Mesodermal cell (in vitro differentiated cells): Measurements from ENCODE around the gene KCTD6. TPM values are rescaled to one million over a fixed set of nuclear protein-coding genes. Genes with fewer than 3 reads are reported as not detected.

Source experiments
- H3K27ac ChIP-seq: 2 replicates; pipeline ENCODE4 v1.7.0; 2013; ENCODE audit warnings: mild to moderate bottlenecking, low read depth, low read length, moderate library complexity; ENCODE audit not compliant: severe bottlenecking
- H3K36me3 ChIP-seq: 2 replicates; pipeline ENCODE4 v1.7.1; 2013; ENCODE audit warnings: mild to moderate bottlenecking, low read length, moderate library complexity; ENCODE audit not compliant: control insufficient read depth, insufficient read depth
- H3K4me1 ChIP-seq: one replicate; pipeline ENCODE4 v1.7.1; 2013; ENCODE audit warnings: mild to moderate bottlenecking, low read length; ENCODE audit not compliant: insufficient read depth, control insufficient read depth, poor library complexity, severe bottlenecking
- H3K4me3 ChIP-seq: 2 replicates; pipeline ENCODE4 v1.7.0; 2013; ENCODE audit warnings: low read length, control low read depth, mild to moderate bottlenecking; ENCODE audit not compliant: insufficient read depth, poor library complexity, severe bottlenecking; ENCODE audit errors: extremely low read depth
- H3K9me3 ChIP-seq: 2 replicates; pipeline ENCODE4 v1.7.1; 2013; ENCODE audit warnings: mild to moderate bottlenecking, low read length, moderate library complexity; ENCODE audit not compliant: control insufficient read depth
- WGBS, 2 experiments: methylation state at CpG; one replicate each; pipeline ENCODE4 v1.1.5; 2013; ENCODE audit warnings: missing lambda C conversion rate in 2 of 2; ENCODE audit not compliant: insufficient coverage in 2 of 2; 5-methylcytosine and 5-hydroxymethylcytosine counted together
- polyA plus RNA-seq, 2 experiments: library from polyadenylated mRNA; stranded (reverse); fragments of 50-300 nt; gene quantifications; one replicate each; pipeline ENCODE4 v1.2.3, GENCODE V29; 2013

KCTD6 gene
- 19.6 TPM for polyA plus RNA-seq (2013, experiment 1 of 2)
- polyA plus RNA-seq (2013, experiment 2 of 2): 19.8 TPM

- WGBS, 2 experiments: 0 to 2% methylated on average over 59 to 64 of the region's 104 CpGs
- H3K36me3 ChIP-seq: no peaks in the 10 kb centered on the region
- H3K4me1 ChIP-seq: peaks cover 39% of the 10 kb centered on the region
- H3K9me3 ChIP-seq: no peaks in the 10 kb centered on the region
- H3K27ac ChIP-seq: peak within 1 kb of the TSS; percentile 45
- H3K4me3 ChIP-seq: peak within 1 kb of the TSS; percentile 71
These were observed at the start of gene KCTD6 for GRCh38 chr3:58491506-58492402. Gene KCTD6, plus strand, starts transcription at chr3:58492096. Its CDS starts 6,660 bp downstream, at chr3:58498756.

DNA sequence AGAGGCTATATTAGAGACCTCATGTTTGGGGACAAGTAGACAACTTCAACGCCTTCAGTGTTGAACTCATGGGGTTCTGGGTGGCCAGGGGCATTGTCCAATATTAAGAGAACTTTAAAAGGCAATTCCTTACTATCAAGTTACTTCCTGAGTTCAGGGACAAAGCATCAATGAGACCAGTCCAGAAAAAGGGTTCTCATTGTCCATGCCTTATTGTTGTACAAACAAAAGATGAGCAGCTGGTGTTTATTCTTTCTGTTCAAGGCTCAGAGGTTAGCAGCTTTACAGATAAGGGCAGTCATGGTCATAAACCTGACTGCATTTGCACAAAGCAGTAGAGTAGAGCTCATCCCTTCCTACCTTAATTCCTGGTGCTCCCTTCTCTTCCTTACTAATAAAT is 39.7 kb upstream of the KCTD6 start:
- Histone ChIP-seq H3K9me3 (peaks cover 24% of the 10 kb centered on the region), H3K36me3 (no peaks in the 10 kb centered on the region), H3K27ac (no peak overlapping the region), H3K4me3 (no peak overlapping the region), H3K4me1 (no peaks in the 10 kb centered on the region)
- WGBS, 2 experiments: no CpG with 5 or more reads among the region's 1 CpG

- WGBS, 2 experiments: 78 to 93% methylated on average over 2 of the region's 4 CpGs
- no peak overlapping the region for H3K4me3 ChIP-seq
- H3K9me3 ChIP-seq: peaks cover 10% of the 10 kb centered on the region
- H3K36me3 ChIP-seq: no peaks in the 10 kb centered on the region
- no peak overlapping the region for H3K27ac ChIP-seq
- no peaks in the 10 kb centered on the region for H3K4me1 ChIP-seq
These were observed 32.7 kb upstream of the KCTD6 start for GRCh38 chr3:58459160-58459559.

DNA sequence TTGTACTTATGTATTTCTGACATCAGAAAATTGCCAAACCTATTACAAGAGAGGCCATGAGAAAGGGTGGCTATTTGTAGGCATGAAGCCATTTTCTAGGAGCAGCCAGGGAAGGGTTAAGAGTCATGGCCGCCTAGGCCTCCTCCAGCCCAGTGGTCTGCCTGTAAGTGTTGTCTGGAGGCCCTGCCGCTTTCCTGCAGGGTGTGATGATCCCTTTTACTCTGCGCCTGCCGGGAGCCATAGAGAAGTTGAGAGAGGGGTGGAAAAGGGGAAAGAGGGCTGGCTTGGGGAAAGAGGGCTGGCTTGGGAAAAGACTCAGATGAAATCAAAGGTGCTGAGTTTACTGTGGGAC is 29.1 kb upstream of the KCTD6 start:
- WGBS, 2 experiments: 39 to 43% methylated on average over 4 of the region's 4 CpGs
- Histone ChIP-seq H3K36me3 (no peaks in the 10 kb centered on the region), H3K9me3 (no peaks in the 10 kb centered on the region), H3K27ac (no peak overlapping the region), H3K4me3 (no peak overlapping the region), H3K4me1 (no peaks in the 10 kb centered on the region)

DNA sequence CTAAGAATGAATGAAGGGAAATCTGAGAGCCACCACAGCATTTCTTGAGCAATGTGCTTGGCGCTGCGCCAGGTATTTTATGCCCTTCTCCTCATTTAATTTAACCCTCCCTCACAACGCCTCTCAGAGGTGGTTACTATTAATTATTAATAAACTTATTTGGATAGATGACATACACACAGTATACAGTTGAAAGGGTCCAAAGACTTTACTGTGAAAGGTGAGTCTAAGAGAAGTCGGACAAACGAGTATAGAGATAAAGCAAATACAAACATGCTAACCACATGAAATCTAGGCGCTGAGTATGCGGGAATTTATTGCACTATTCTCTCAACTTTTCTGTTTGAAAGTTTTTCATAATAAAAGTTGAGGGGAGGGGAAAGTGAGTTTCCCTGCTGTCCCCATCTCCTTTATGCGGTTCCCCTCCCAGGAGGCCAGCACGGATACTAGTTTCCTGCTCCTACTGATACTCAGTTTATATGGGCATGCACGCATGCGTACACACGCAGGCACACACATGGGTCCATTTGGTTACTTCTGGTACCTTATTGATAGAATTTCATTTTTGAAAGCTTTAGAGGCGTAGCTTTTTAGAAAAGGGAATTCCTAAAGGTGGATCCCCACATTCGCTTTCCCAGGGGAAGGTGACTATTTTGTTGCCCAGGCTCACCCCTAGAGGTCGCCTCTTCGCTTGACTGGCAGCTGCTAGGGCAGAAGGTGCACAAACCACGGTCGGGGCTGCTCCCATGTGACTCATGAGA is 28.5 kb upstream of the KCTD6 start:
- no peak overlapping the region for H3K4me3 ChIP-seq
- H3K27ac ChIP-seq: no peak overlapping the region

DNA sequence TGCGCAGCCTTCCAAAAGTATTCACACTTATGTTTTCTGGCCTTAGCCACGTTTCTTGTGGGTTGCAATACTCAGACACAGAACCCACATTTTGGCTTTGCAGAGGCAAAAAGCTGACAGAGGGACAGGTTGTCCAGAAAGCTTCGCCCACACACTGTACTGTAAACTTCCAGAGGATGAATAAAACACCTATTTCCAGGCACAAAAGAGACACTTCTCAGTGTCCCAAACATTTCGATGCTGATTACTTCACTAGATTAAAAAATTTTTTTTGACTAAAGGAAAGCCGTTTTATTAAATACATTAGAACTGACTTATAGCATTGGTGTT is 28.0 kb upstream of the KCTD6 start:
- WGBS, 2 experiments: 36 to 50% methylated on average over 2 to 3 of the region's 5 CpGs
- no peak overlapping the region for H3K4me3 ChIP-seq

More for the DNA sequence above, 28.5 kb upstream of the KCTD6 start:
- H3K36me3 ChIP-seq: no peaks in the 10 kb centered on the region
- 7 to 30% methylated on average over 9 to 10 of the region's 18 CpGs for WGBS, 2 experiments
- no peaks in the 10 kb centered on the region for H3K9me3 ChIP-seq
- no peaks in the 10 kb centered on the region for H3K4me1 ChIP-seq

GRCh38 chr3:58464866-58465265 is 27.0 kb upstream of the KCTD6 start:
- Histone ChIP-seq H3K4me1 (no peaks in the 10 kb centered on the region), H3K9me3 (no peaks in the 10 kb centered on the region), H3K36me3 (no peaks in the 10 kb centered on the region), H3K27ac (no peak overlapping the region), H3K4me3 (no peak overlapping the region)
- WGBS, 2 experiments: 83 to 94% methylated on average over 1 to 2 of the region's 3 CpGs

More for the DNA sequence above, 28.0 kb upstream of the KCTD6 start:
- no peak overlapping the region for H3K27ac ChIP-seq
- H3K9me3 ChIP-seq: no peaks in the 10 kb centered on the region
- no peaks in the 10 kb centered on the region for H3K4me1 ChIP-seq
- no peaks in the 10 kb centered on the region for H3K36me3 ChIP-seq

GRCh38 chr3:58466899-58467563 is 24.9 kb upstream of the KCTD6 start:
- H3K9me3 ChIP-seq: no peaks in the 10 kb centered on the region
- WGBS, 2 experiments: 86 to 88% methylated on average over 3 to 4 of the region's 4 CpGs
- H3K4me1 ChIP-seq: peaks cover 17% of the 10 kb centered on the region
- H3K27ac ChIP-seq: no peak overlapping the region
- no peaks in the 10 kb centered on the region for H3K36me3 ChIP-seq
- H3K4me3 ChIP-seq: no peak overlapping the region

DNA sequence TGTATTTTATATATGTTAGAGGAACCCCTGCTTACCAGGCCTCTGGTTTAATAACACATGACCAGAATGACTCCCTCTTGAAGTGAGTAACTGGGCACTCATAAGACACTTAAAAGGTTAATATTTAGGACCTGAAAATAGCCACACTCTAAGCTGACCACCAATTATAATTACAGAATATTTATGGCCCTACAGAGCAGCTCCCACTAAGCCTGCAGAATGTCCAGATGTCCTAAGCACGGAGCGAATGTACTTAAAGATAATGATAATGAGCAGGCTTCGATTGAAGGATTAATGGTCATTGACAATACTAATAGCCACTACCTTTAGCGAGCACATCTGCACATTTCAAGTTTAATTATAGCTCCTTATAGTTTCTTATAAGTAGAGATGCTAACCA is 22.8 kb upstream of the KCTD6 start:
- WGBS, 2 experiments: no CpG with 5 or more reads among the region's 4 CpGs
- Histone ChIP-seq H3K9me3 (no peaks in the 10 kb centered on the region), H3K4me1 (peaks cover 17% of the 10 kb centered on the region), H3K4me3 (no peak overlapping the region), H3K36me3 (no peaks in the 10 kb centered on the region), H3K27ac (no peak overlapping the region)

GRCh38 chr3:58470363-58471024 is 21.4 kb upstream of the KCTD6 start:
- Histone ChIP-seq H3K4me1 (peaks cover 23% of the 10 kb centered on the region), H3K27ac (peak overlapping the region; percentile 76), H3K36me3 (no peaks in the 10 kb centered on the region), H3K9me3 (no peaks in the 10 kb centered on the region), H3K4me3 (no peak overlapping the region)
- WGBS, 2 experiments: 96 to 99% methylated on average over 9 to 11 of the region's 12 CpGs
